Stimulated activated CD8-positive, alpha-beta memory T cell treated with anti-CD3 and anti-CD28 coated beads, Interleukin-7, amount 100 ng/mL, for 1 hour (primary cell): ENCODE results near the gene PDCL2.
"Not testable (repeated sequence)": the region's sequence is repeated elsewhere in the genome, so short reads cannot be mapped to it uniquely, and the experiment has no call there.

ENCODE experiments used
- DNase-seq, 2 donors: peaks; one replicate each; pipeline ENCODE4 v3.0.0-alpha.2; 2020; ENCODE audit warnings: low read depth in 2 of 2

The PDCL2 gene

GRCh38 chr4:55588160-55588559 is 3.9 kb downstream of the PDCL2 start:
- no peak for DNase-seq

- DNase-seq = not testable (repeated sequence)
Observed at GRCh38 chr4:55582773-55583172, 9.3 kb downstream of the PDCL2 start.

- DNase-seq = no peak
Observed at GRCh38 chr4:55578341-55579010, 13.6 kb downstream of the PDCL2 start.

GRCh38 chr4:55575513-55575912 is 16.5 kb downstream of the PDCL2 start:
- no peak for DNase-seq

GRCh38 chr4:55574252-55574651 is 17.8 kb downstream of the PDCL2 start:
- DNase-seq = no peak

- DNase-seq = no peak
Observed at GRCh38 chr4:55571806-55572205, 20.2 kb downstream of the PDCL2 start.

GRCh38 chr4:55568905-55569504 is 23.0 kb downstream of the PDCL2 start:
- DNase-seq = no peak

- no peak for DNase-seq
Observed at GRCh38 chr4:55561889-55562288, 30.2 kb downstream of the PDCL2 start.

- DNase-seq = no peak
Observed at GRCh38 chr4:55560096-55560495, 31.9 kb downstream of the PDCL2 start.

- DNase-seq = no peak
Observed at GRCh38 chr4:55554453-55555030, 37.5 kb downstream of the PDCL2 start.

GRCh38 chr4:55553441-55554201 is 38.4 kb downstream of the PDCL2 start:
- DNase-seq = no peak

- DNase-seq = not testable (repeated sequence)
Observed at GRCh38 chr4:55551964-55552363, 40.1 kb downstream of the PDCL2 start.

- DNase-seq = no peak
Observed at GRCh38 chr4:55549888-55550287, 42.2 kb downstream of the PDCL2 start.

- no peak for DNase-seq
Observed at GRCh38 chr4:55547918-55548317, 44.1 kb downstream of the PDCL2 start.

GRCh38 chr4:55547466-55547770 is 44.6 kb downstream of the PDCL2 start:
- no peak for DNase-seq

GRCh38 chr4:55546756-55547465 is 45.1 kb downstream of the PDCL2 start, which contains the start of gene CLOCK:
Gene CLOCK (minus strand): TSS chr4:55546909. CDS start chr4:55482785, 64,124 bp downstream.
- peak; percentile 69 for DNase-seq

- peak in 1 of 2 donors; percentile 25 for DNase-seq
Observed at GRCh38 chr4:55546506-55546755, 45.6 kb downstream of the PDCL2 start.

- peak; percentile 30 to 37 for DNase-seq
Observed at GRCh38 chr4:55545641-55546505, 46.2 kb downstream of the PDCL2 start.

- no peak for DNase-seq
Observed at GRCh38 chr4:55545151-55545550, 46.9 kb downstream of the PDCL2 start.

GRCh38 chr4:55543858-55544257 is 48.2 kb downstream of the PDCL2 start:
- DNase-seq = no peak

- DNase-seq = no peak
Observed at GRCh38 chr4:55540271-55540670, 51.8 kb downstream of the PDCL2 start.
